Testis (tissue), 2 donors: ENCODE measurements around the gene FRY.

ENCODE experiments used
- POLR2A ChIP-seq: fragments of 450-650 bp; IDR thresholded peaks from one replicate; pipeline ENCODE4 v1.6.1; 2017; ENCODE audit warnings: antibody characterized with exemption, mild to moderate bottlenecking, moderate library complexity
- TF ChIP-seq, protein P1 (sequence below), 3 experiments: fragments of 450-650 bp in 2 of 3; fragments of 200-600 bp in 1 of 3; sonication (generic) in 1 of 3; IDR thresholded peaks; one replicate each; pipeline ENCODE4 v1.5.1; 2016 to 2019; ENCODE audit warnings: antibody characterized with exemption in 3 of 3, mild to moderate bottlenecking in 2 of 3, moderate library complexity in 1 of 3

DNA sequence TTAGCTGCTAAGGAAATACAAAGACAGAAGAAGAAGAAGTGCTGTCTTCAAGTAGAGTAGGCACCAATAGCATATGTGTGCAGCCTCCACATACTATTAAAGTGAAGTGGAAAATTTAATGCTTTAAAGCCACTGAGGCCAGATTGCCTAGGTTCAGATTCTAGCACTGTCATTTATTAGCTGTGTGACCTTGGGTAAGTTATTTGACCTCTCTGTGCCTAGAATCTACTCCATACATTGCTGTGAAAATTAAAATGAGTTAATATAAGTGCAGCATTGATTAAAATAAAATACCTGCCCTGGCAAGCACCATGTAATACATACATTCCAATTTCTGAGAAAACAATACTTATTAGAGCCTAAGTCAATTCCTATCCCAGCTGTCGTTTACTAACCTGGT is 110.5 kb downstream of the FRY start:
- TF ChIP-seq, protein P1, sequence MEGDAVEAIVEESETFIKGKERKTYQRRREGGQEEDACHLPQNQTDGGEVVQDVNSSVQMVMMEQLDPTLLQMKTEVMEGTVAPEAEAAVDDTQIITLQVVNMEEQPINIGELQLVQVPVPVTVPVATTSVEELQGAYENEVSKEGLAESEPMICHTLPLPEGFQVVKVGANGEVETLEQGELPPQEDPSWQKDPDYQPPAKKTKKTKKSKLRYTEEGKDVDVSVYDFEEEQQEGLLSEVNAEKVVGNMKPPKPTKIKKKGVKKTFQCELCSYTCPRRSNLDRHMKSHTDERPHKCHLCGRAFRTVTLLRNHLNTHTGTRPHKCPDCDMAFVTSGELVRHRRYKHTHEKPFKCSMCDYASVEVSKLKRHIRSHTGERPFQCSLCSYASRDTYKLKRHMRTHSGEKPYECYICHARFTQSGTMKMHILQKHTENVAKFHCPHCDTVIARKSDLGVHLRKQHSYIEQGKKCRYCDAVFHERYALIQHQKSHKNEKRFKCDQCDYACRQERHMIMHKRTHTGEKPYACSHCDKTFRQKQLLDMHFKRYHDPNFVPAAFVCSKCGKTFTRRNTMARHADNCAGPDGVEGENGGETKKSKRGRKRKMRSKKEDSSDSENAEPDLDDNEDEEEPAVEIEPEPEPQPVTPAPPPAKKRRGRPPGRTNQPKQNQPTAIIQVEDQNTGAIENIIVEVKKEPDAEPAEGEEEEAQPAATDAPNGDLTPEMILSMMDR (IDR thresholded peaks at IDR 0.05) = no peak
- no peak for TF ChIP-seq POLR2A
